ENCODE measurements around the gene TTYH1. TPM values are rescaled to one million over a fixed set of nuclear protein-coding genes. Genes with fewer than 3 reads are reported as not detected.
A peak's percentile ranks its signal among the peaks of the same experiment; 100 is the strongest.

The TTYH1 gene
- total and polyA plus RNA-seq, 9 of the 15 experiments (the other 6 are each of a cell fraction or from before 2014, with no cell fraction given): 0.08 TPM; not detected in 8

DNA sequence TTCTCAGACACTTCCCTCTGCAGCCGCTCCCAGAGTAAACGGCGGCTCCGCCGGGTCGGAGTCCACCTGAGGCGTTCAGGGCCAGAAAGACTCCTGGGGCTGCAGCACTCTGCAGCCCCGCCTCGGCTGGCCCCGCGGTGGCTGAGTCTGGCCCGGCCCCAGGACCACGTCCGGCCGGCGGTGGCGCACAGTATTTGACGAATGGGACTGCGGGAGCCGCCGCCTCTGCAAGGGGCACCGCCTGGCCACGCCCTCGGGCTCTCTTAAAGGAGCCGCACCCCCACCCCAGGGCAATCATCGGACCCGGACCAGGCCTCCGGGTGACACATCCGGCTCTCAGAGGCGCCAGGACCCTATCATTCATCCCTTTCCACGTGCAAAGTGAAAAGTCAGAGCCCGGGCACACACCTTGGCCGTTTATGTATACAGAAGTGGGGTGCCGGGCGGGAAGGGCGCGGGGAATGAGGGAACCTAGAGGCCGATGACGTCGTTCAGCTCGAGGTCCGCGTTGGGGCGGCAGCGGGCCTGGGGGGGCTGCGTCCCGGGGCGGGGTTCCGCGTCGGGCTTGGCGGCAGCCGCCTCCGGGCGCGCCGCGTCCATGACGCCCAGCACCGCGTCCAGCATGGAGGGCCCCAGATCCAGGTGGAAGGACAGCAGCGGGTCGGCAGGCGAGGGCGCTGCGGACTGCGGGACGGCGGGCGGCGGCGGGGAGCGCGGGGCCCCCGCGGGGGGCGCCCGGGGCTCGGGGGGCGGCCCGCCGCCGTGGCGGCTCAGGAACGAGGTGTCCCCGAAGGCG, 49.6 kb downstream of the TTYH1 start (continued):
- TF ChIP-seq, protein P1, sequence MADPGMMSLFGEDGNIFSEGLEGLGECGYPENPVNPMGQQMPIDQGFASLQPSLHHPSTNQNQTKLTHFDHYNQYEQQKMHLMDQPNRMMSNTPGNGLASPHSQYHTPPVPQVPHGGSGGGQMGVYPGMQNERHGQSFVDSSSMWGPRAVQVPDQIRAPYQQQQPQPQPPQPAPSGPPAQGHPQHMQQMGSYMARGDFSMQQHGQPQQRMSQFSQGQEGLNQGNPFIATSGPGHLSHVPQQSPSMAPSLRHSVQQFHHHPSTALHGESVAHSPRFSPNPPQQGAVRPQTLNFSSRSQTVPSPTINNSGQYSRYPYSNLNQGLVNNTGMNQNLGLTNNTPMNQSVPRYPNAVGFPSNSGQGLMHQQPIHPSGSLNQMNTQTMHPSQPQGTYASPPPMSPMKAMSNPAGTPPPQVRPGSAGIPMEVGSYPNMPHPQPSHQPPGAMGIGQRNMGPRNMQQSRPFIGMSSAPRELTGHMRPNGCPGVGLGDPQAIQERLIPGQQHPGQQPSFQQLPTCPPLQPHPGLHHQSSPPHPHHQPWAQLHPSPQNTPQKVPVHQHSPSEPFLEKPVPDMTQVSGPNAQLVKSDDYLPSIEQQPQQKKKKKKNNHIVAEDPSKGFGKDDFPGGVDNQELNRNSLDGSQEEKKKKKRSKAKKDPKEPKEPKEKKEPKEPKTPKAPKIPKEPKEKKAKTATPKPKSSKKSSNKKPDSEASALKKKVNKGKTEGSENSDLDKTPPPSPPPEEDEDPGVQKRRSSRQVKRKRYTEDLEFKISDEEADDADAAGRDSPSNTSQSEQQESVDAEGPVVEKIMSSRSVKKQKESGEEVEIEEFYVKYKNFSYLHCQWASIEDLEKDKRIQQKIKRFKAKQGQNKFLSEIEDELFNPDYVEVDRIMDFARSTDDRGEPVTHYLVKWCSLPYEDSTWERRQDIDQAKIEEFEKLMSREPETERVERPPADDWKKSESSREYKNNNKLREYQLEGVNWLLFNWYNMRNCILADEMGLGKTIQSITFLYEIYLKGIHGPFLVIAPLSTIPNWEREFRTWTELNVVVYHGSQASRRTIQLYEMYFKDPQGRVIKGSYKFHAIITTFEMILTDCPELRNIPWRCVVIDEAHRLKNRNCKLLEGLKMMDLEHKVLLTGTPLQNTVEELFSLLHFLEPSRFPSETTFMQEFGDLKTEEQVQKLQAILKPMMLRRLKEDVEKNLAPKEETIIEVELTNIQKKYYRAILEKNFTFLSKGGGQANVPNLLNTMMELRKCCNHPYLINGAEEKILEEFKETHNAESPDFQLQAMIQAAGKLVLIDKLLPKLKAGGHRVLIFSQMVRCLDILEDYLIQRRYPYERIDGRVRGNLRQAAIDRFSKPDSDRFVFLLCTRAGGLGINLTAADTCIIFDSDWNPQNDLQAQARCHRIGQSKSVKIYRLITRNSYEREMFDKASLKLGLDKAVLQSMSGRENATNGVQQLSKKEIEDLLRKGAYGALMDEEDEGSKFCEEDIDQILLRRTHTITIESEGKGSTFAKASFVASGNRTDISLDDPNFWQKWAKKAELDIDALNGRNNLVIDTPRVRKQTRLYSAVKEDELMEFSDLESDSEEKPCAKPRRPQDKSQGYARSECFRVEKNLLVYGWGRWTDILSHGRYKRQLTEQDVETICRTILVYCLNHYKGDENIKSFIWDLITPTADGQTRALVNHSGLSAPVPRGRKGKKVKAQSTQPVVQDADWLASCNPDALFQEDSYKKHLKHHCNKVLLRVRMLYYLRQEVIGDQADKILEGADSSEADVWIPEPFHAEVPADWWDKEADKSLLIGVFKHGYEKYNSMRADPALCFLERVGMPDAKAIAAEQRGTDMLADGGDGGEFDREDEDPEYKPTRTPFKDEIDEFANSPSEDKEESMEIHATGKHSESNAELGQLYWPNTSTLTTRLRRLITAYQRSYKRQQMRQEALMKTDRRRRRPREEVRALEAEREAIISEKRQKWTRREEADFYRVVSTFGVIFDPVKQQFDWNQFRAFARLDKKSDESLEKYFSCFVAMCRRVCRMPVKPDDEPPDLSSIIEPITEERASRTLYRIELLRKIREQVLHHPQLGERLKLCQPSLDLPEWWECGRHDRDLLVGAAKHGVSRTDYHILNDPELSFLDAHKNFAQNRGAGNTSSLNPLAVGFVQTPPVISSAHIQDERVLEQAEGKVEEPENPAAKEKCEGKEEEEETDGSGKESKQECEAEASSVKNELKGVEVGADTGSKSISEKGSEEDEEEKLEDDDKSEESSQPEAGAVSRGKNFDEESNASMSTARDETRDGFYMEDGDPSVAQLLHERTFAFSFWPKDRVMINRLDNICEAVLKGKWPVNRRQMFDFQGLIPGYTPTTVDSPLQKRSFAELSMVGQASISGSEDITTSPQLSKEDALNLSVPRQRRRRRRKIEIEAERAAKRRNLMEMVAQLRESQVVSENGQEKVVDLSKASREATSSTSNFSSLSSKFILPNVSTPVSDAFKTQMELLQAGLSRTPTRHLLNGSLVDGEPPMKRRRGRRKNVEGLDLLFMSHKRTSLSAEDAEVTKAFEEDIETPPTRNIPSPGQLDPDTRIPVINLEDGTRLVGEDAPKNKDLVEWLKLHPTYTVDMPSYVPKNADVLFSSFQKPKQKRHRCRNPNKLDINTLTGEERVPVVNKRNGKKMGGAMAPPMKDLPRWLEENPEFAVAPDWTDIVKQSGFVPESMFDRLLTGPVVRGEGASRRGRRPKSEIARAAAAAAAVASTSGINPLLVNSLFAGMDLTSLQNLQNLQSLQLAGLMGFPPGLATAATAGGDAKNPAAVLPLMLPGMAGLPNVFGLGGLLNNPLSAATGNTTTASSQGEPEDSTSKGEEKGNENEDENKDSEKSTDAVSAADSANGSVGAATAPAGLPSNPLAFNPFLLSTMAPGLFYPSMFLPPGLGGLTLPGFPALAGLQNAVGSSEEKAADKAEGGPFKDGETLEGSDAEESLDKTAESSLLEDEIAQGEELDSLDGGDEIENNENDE (IDR thresholded peaks at IDR 0.05; ENCODE audit: low read depth, low read length): no peak
- no peak for TF ChIP-seq RFX1 (IDR thresholded peaks at IDR 0.05)
- TF ChIP-seq, protein P2, sequence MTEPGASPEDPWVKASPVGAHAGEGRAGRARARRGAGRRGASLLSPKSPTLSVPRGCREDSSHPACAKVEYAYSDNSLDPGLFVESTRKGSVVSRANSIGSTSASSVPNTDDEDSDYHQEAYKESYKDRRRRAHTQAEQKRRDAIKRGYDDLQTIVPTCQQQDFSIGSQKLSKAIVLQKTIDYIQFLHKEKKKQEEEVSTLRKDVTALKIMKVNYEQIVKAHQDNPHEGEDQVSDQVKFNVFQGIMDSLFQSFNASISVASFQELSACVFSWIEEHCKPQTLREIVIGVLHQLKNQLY (CRISPR knock-in tag; conservative IDR thresholded peaks at IDR 0.05): no peak
- no peak for TF ChIP-seq ETV6 (IDR thresholded peaks at IDR 0.05; ENCODE audit: borderline replicate concordance in 1 of 2, low read depth in 2 of 2, low read length in 1 of 2)
- no peak for TF ChIP-seq ETV6 (CRISPR knock-in tag; IDR thresholded peaks at IDR 0.05; ENCODE audit: borderline replicate concordance)
- TF ChIP-seq, protein P3, sequence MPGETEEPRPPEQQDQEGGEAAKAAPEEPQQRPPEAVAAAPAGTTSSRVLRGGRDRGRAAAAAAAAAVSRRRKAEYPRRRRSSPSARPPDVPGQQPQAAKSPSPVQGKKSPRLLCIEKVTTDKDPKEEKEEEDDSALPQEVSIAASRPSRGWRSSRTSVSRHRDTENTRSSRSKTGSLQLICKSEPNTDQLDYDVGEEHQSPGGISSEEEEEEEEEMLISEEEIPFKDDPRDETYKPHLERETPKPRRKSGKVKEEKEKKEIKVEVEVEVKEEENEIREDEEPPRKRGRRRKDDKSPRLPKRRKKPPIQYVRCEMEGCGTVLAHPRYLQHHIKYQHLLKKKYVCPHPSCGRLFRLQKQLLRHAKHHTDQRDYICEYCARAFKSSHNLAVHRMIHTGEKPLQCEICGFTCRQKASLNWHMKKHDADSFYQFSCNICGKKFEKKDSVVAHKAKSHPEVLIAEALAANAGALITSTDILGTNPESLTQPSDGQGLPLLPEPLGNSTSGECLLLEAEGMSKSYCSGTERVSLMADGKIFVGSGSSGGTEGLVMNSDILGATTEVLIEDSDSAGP (CRISPR knock-in tag; IDR thresholded peaks at IDR 0.05): peak; percentile 98
- no peak for TF ChIP-seq ZNF644 (tag; IDR thresholded peaks at IDR 0.05; ENCODE audit: low read depth)
- no peak for TF ChIP-seq NR1H2 (CRISPR knock-in tag; IDR thresholded peaks at IDR 0.05)
- TF ChIP-seq, protein P4, sequence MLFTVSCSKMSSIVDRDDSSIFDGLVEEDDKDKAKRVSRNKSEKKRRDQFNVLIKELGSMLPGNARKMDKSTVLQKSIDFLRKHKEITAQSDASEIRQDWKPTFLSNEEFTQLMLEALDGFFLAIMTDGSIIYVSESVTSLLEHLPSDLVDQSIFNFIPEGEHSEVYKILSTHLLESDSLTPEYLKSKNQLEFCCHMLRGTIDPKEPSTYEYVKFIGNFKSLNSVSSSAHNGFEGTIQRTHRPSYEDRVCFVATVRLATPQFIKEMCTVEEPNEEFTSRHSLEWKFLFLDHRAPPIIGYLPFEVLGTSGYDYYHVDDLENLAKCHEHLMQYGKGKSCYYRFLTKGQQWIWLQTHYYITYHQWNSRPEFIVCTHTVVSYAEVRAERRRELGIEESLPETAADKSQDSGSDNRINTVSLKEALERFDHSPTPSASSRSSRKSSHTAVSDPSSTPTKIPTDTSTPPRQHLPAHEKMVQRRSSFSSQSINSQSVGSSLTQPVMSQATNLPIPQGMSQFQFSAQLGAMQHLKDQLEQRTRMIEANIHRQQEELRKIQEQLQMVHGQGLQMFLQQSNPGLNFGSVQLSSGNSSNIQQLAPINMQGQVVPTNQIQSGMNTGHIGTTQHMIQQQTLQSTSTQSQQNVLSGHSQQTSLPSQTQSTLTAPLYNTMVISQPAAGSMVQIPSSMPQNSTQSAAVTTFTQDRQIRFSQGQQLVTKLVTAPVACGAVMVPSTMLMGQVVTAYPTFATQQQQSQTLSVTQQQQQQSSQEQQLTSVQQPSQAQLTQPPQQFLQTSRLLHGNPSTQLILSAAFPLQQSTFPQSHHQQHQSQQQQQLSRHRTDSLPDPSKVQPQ (CRISPR knock-in tag; IDR thresholded peaks at IDR 0.05; ENCODE audit: borderline replicate concordance): no peak

Data from K562 (cell line).